NCI-H82 (cell line): ENCODE results near the gene PRPF38B.
A peak's percentile ranks its signal among the peaks of the same experiment; 100 is the strongest.
"Not testable (repeated sequence)": the region's sequence is repeated elsewhere in the genome, so short reads cannot be mapped to it uniquely, and the experiment has no call there.

Experiments
- DNase-seq: peaks from one replicate; lab custom pipeline; 2025; lab: John Stamatoyannopoulos, UW

The PRPF38B gene

GRCh38 chr1:108679586-108680213 is 12.4 kb upstream of the PRPF38B start:
- no peak for DNase-seq

- not testable (repeated sequence) for DNase-seq
These were observed 10.4 kb upstream of the PRPF38B start for GRCh38 chr1:108681701-108682100.

- peak; percentile 53 for DNase-seq
These were observed 6.6 kb upstream of the PRPF38B start for GRCh38 chr1:108685529-108685928.

DNA sequence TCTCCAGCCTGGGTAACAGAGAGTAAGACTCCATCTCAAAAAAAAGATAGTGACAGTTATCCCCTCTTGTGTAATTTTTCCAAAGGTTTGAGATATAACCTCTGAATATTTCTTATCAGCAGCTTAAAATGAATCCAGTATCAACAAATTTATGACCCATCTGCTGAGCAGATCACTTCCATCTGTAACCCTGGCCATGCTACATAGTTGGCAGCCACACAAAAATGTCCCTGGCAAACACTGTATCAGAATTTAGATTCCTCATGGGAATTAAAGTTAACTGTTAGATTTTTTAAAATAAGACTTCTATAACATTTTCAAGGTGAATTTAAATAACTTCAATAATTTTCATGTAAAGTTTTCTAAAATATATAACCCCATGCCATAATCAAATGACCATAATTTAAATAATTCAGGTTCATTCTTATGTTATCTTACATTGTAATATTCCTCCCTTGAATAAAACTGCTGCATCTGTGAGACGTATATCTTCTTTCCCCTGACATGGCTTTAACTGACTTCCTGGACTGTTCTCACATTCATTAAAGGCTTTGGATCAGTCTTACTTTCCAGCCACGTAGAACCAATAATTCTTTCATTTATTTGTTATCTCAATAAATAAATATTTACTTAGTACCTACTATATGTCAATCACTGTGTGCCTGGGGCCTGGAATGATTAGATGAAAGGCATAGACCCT is 5.3 kb upstream of the PRPF38B start:
- DNase-seq: no peak

- no peak for DNase-seq
These were observed 775 bp upstream of the PRPF38B start for GRCh38 chr1:108691128-108691941.

- DNase-seq: peak; percentile 81
These were observed 880 bp downstream of the PRPF38B start for GRCh38 chr1:108692724-108693655.

DNA sequence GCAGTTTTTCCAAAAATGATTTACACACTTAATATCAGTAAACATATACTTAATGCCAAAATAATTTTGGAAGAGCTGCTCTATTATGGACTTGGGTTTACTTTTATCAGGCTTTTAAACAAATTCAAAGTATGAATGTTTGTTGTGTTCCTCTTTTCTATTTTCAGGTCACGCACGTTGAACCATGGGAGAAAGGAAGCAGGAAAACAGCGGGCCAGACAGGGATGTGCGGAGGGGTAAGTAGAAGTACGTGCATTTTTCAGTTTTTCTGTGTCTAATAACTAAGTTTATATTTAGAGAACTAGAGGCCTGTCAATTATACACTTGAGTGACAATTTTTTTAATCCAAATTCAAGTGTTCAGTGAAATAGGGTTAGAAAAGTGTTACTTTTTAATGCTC is 3.4 kb downstream of the PRPF38B start:
- DNase-seq: no peak

DNA sequence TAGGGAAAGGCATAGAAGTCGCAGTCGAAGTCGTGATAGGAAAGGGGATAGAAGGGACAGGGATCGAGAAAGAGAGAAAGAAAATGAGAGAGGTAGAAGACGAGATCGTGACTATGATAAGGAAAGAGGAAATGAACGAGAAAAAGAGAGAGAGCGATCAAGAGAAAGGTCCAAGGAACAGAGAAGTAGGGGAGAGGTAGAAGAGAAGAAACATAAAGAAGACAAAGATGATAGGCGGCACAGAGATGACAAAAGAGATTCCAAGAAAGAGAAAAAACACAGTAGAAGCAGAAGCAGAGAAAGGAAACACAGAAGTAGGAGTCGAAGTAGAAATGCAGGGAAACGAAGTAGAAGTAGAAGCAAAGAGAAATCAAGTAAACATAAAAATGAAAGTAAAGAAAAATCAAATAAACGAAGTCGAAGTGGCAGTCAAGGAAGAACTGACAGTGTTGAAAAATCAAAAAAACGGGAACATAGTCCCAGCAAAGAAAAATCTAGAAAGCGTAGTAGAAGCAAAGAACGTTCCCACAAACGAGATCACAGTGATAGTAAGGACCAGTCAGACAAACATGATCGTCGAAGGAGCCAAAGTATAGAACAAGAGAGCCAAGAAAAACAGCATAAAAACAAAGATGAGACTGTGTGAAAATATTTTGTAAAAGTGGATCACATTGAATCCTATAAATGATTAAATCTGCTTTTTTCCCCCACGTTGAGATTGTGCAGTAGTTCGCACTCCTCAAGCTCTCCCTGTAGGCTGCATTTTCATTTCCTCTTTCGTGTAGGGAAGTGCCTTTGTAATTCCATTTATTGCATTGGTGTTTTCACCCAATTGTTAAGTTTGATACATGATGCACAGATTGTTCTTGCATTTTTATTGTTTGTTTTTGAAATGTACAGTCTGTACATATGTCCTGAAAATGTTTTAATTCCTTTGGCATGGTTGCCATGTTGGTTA is 7.5 kb downstream of the PRPF38B start:
- DNase-seq: no peak

DNA sequence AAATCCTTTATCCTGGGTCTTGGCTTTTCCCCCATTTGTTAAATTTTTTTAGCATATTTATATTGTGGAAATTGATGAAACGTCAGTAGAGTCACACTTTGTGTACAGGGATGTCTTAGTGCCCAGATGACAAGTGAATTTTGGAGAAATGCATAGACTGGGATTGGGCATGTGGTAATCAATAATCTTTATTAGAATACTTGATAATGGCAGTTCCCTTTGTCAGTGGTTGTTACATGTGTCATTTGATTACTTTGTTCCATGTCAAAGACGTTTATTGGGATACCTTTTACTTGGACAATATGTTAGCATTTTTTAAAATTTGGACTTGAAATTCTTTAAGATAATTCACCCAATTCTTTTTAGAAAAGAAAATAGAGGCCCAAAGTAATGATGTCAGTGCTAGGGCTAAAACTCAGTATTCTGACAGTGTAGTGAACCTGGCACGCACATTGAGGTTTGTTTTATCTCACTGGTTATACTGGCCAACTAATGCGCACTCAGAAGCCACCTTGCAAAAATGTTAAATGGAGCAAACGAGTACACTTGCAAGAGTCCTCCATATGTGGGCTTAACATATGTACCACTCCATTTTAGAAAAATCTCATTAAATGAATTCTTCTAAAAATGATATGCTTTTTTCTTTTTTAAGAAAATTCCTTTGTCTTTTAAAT is 9.2 kb downstream of the PRPF38B start:
- DNase-seq: no peak

- DNase-seq: not testable (repeated sequence)
These were observed 10.0 kb downstream of the PRPF38B start for GRCh38 chr1:108702109-108702508.

DNA sequence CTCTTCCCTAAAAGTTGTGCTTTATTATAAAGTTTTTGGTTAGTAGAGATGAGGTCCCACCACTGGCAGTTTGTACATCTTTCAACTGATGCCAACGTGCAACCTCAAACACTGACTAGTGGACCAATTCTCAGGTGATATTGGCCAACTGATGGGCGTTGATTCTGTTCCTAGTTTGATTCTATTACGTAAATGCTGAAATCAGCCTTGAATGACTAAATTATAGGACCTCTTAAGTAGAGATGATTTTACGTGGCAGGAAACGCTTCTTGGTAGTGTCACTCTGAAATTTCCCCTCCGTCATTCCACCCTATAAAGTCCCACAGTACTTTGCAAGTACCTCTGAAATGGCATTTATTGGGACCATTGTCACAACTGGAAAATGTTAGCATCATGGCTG is 11.8 kb downstream of the PRPF38B start:
- DNase-seq: no peak

GRCh38 chr1:108704496-108704895 is 12.4 kb downstream of the PRPF38B start:
- DNase-seq: peak; percentile 16

GRCh38 chr1:108706643-108707042 is 14.5 kb downstream of the PRPF38B start:
- no peak for DNase-seq

DNA sequence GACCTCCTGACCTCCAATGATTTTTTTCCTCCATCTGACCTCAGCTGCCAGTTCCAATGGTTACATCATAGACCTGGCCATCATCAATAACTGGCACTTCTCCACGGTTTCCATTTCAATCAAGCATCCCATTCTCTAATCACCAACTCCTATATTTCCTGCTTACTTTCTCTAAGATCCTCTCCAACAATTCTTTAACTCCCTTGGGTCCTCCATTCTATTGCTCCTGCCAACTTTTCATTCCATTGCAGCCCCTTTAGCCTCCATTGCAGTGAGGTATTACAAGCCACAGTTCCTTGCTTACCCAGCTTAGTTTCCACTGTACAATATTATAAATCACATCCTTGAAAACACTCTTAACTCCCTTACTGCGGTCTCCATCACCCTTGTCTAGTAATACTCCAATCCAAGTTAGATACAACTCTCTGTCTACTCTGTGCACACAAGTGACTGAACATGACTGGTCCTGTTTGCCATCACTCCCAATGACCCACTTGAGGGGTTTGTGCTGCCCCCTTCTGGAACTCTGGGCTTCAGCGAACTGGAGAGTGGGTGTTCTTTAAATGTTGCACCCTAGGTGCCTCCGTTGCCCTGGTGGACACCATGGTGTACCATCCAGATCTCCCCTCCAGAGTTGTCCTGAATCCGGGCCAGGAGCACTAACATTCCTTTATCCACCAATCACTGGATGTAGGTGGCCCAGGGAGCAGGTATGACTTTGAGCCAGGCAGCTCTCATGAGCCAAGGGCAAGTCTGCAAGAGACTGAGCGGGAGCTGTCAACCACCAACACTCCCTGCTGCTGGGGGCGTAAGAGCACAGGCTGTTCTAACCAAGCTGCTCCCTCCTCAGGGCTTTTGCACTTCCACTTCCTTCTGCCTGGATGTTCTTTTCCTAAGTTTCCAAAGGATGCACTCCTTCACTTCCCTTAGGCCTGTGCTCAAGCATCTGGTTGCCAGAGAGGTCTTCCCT is 16.9 kb downstream of the PRPF38B start:
- DNase-seq: peak; percentile 57

DNA sequence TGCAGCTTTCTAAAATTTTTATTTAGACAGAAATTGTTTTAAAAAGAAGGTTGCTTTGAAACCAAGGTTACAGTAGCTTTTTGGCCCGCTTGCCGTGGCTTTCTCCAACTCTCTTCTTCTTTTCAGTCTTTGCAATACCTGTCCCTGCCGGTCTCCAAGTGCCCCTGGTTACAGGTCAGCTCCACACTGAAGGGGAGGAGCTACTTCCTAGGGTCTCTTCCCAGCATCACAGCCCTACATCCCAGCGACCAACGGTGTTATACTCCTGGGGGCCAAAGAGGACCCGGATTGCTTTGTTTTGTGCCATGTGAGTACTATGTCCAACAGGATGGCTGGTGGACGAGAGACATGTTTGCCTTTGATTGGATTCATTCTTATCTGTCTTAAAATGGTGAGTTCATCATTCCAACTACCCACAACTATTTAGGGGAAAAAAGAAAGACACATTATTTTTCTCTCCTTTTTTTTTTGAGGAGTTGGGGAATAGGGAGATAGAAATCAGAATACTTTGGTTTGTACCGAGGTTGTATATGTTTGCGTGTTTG is 20.6 kb downstream of the PRPF38B start, which contains the start of gene FNDC7:
TSS of gene FNDC7 (plus strand) at position 303 of the 545 bp plus-strand sequence. CDS start at position 329, 26 bp downstream.
- peak; percentile 18 for DNase-seq

DNA sequence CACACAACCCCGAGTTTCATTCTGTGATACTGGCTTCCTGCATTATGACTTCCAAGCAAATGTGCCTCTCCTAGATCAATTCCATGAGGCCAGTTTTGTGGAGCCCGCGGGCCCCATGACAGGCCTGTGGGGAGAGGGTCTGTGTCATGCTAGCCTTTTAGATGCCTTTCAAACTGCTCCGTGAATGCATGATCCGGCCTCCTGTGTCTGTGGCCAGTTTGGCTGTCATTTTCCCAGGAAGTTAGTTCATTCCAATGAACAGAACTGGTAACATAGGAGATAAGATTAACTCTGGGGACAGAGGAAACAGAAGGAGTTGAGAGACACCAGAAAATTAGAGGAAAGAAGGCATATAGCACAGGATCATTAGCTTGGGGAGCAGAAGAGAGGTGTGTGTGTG is 23.8 kb downstream of the PRPF38B start:
- DNase-seq: no peak

GRCh38 chr1:108716437-108717230 is 24.5 kb downstream of the PRPF38B start:
- no peak for DNase-seq
